Activated naive CD8-positive, alpha-beta T cell treated with anti-CD3 and anti-CD28 coated beads, Interleukin-2, amount 10 ng/mL, durations not matched to agents 7 days and 5 days (primary cell): ENCODE measurements around the gene NKX2-8. TPM values are rescaled to one million over a fixed set of nuclear protein-coding genes. Genes with fewer than 3 reads are reported as not detected.
"Not testable (repeated sequence)": the region's sequence is repeated elsewhere in the genome, so short reads cannot be mapped to it uniquely, and the experiment has no call there.

Experiments used
- ATAC-seq: fragments of 150-1000 bp; cut with Tn5 transposase; one replicate; pipeline ENCODE4 v1.10.0; 2021; ENCODE audit warnings: low read depth, moderate library complexity
- POLR2A ChIA-PET: fragments of 350-600 bp; sonication (Branson Sonifier 250); formaldehyde crosslinking; loops from one replicate; lab custom pipeline; 2021; ENCODE audit warnings: antibody characterized with exemption; lab: Charles Lee
- DNase-seq: peaks from one replicate; pipeline ENCODE4 v3.0.0; 2021
- H3K27ac Mint-ChIP-seq: one replicate; pipeline ENCODE4 v1.8.0; 2022; ENCODE audit warnings: mild to moderate bottlenecking, mixed read lengths
- H3K27me3 Mint-ChIP-seq: one replicate; pipeline ENCODE4 v1.8.0; 2022; ENCODE audit warnings: mild to moderate bottlenecking, moderate library complexity, mixed read lengths
- H3K36me3 Mint-ChIP-seq: one replicate; pipeline ENCODE4 v1.8.0; 2021; ENCODE audit warnings: mild to moderate bottlenecking, mixed read lengths
- H3K4me1 Mint-ChIP-seq: one replicate; pipeline ENCODE4 v1.8.0; 2021; ENCODE audit warnings: mixed read lengths
- H3K4me3 Mint-ChIP-seq: one replicate; pipeline ENCODE4 v1.8.0; 2022; ENCODE audit warnings: mild to moderate bottlenecking, moderate library complexity, mixed read lengths
- H3K9me3 Mint-ChIP-seq: one replicate; pipeline ENCODE4 v1.8.0; 2021; ENCODE audit warnings: mixed read lengths
- total RNA-seq, 2 experiments: library from RNA; stranded (reverse); gene quantifications; one replicate each; pipeline ENCODE4 v1.2.3, GENCODE V29; 2021

NKX2-8 gene
- total RNA-seq, 2 experiments from 2014 or later = not detected

DNA sequence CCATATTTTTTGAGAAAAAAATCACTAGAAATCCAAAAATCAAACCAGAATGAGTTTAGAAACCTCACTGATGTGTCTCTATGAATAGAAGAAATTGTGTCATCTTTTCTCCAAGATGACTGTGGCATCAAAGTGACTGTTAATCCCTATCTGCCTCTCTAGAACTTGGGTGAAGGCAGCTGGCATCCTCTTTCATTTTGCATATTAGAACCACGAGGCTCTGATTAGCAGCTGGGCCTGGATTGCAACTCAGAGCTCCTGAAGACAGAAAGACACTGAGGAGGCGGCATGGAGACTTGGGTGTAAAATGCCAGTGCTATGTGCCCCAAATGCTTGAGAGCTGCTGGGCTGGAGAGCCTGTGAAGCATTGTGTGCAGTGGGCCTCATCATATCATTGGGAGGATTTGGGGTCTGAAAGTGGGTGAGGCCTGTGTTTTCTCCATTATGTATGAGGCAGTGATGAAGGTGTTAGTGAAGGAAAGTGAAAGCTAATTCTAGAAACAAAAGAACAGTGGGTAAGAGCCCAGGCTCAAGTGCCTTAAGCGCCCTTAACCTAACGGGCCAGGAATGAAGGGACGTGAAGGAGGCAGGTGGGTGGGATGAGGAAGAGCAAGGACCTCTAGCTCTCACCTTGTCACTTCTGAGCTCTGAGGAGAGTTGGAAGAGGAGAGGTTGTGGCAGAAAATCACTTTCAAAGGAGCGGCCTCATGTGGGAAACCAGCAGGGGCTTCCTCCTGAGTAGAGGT is 26.2 kb downstream of the NKX2-8 start:
- DNase-seq (no peak), ATAC-seq (no peak)
- no peak overlapping the region for H3K4me3 Mint-ChIP-seq
- H3K9me3 Mint-ChIP-seq = no peaks in the 10 kb centered on the region
- no peak overlapping the region for H3K27ac Mint-ChIP-seq
- POLR2A ChIA-PET = no interaction called here
- no peaks in the 10 kb centered on the region for H3K36me3 Mint-ChIP-seq
- H3K4me1 Mint-ChIP-seq = no peaks in the 10 kb centered on the region
- peaks cover 2% of the 10 kb centered on the region for H3K27me3 Mint-ChIP-seq

DNA sequence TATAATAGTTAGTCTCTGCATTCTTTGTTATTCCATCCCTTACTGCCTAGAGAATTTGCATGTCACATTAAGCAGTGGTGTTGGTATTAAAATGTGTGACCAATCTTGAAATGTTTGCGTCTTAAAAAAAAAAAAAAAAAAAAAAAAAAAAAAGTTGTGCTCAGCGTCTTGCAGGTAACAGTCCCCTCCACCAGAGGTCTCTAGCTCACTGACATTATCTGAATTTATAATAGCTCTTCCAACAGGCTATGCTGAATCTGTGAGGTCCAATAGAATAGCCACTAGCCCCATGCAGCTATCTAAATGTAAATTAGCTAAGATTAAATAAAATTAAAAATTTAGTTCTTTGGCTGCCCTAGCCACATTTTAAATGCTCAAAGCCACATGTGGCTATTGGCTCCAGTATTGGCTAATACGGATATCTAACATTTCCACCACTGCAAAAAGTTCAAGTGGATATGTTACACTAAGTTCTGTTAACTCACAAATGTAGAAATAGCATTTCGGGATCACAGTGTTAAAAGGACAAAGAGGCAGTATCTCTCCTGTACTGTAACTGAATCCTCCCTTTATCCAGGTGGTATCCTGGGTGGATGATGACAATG is 28.7 kb downstream of the NKX2-8 start:
- peaks cover 4% of the 10 kb centered on the region for H3K27me3 Mint-ChIP-seq
- H3K4me1 Mint-ChIP-seq = no peaks in the 10 kb centered on the region
- H3K4me3 Mint-ChIP-seq = no peak overlapping the region
- POLR2A ChIA-PET = interaction anchor here (0.6 kb wide), 1 partner anchor 156 kb away, joined by 4 read pairs; no protein-coding TSS in a partner anchor
- ATAC-seq (peak; percentile 36), DNase-seq (no peak)
- no peak overlapping the region for H3K27ac Mint-ChIP-seq
- H3K9me3 Mint-ChIP-seq = no peaks in the 10 kb centered on the region
- H3K36me3 Mint-ChIP-seq = no peaks in the 10 kb centered on the region

DNA sequence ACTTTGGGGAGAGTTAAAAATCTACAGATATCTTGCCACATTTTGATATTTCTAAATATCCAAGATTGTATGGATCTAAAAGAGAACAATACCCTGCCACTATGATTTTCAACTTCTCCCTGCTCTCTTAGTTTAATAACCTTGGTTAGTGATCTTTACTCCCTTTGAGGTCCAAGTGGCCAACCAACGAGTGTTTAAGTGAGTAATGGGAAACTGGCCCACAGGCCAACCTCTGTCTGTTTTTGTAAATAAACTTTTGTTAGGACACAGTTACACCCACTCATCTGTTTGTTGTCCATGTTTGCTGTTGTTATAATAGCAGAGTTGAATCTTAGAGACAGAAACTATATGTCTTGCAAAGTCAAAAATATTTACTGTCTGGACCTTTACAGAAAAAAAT is 31.5 kb downstream of the NKX2-8 start:
- DNase-seq = no peak
- POLR2A ChIA-PET = no interaction called here
- no peak for ATAC-seq
- peaks cover 4% of the 10 kb centered on the region for H3K27me3 Mint-ChIP-seq
- no peaks in the 10 kb centered on the region for H3K36me3 Mint-ChIP-seq
- no peaks in the 10 kb centered on the region for H3K4me1 Mint-ChIP-seq
- H3K9me3 Mint-ChIP-seq = no peaks in the 10 kb centered on the region
- H3K4me3 Mint-ChIP-seq = no peak overlapping the region
- no peak overlapping the region for H3K27ac Mint-ChIP-seq

DNA sequence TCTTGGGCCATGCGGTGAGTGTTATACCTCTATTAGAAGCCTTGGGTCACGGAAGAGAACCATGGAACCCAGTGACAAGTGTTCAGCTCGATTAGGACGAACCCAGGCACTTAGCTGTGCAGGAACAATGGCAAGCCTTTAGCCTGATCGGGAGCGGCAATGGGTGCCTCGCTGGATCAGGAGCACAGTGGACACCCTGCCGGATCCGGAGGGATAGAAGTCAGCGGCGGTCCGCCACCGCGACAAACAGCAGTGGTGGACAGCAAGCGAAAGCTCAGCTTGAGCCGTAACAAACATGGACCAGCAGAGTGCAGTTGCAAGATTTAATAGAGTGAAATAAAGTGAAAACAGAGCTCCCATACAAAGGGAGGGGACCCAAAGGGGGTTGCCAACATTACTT is 38.1 kb downstream of the NKX2-8 start:
- H3K4me3 Mint-ChIP-seq, H3K36me3 Mint-ChIP-seq, DNase-seq, H3K9me3 Mint-ChIP-seq, H3K4me1 Mint-ChIP-seq, H3K27me3 Mint-ChIP-seq, ATAC-seq, H3K27ac Mint-ChIP-seq: not testable (repeated sequence)
- POLR2A ChIA-PET = interaction anchor here (0.7 kb wide), 1 partner anchor 386 kb away, joined by 4 read pairs; no protein-coding TSS in a partner anchor

DNA sequence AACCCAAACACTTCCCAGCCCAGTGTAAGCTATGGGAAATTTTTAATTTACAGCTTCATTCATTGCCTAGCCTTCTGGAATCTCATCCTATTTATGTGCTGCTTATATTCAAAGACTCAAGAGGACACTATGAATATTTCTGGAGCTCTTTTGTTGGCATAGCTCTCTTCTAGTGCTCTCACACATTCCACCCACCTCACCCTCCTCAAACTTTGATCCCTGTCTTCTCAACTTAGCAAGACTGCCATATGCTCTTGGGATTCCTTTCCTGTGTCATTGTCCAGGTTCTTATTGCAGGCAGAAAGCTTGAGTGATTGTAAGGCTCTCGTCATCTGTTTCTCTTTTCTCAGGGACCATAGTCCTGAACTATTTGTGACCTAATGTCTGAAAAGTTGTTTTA is 44.4 kb downstream of the NKX2-8 start:
- Mint-ChIP-seq H3K27me3 (peaks cover 8% of the 10 kb centered on the region), H3K4me3 (no peak overlapping the region), H3K36me3 (no peaks in the 10 kb centered on the region), H3K9me3 (no peaks in the 10 kb centered on the region), H3K4me1 (no peaks in the 10 kb centered on the region), H3K27ac (no peak overlapping the region)
- DNase-seq = no peak
- no peak for ATAC-seq
- POLR2A ChIA-PET = no interaction called here

Other genes with a start within 250 kb of the NKX2-8 start
- gene NKX2-1, start 62.4 kb downstream of the NKX2-8 start, total RNA-seq = not detected
- not detected for gene PAX9, start 79.2 kb upstream of the NKX2-8 start, total RNA-seq